Measurements from ENCODE around the gene GABRG3. TPM values are rescaled to one million over a fixed set of nuclear protein-coding genes. Genes with fewer than 3 reads are reported as not detected.

The GABRG3 gene
- polyA plus RNA-seq, 1 donor (not counting 4 experiments of a cell fraction or from before 2014, with no cell fraction given) = not detected

DNA sequence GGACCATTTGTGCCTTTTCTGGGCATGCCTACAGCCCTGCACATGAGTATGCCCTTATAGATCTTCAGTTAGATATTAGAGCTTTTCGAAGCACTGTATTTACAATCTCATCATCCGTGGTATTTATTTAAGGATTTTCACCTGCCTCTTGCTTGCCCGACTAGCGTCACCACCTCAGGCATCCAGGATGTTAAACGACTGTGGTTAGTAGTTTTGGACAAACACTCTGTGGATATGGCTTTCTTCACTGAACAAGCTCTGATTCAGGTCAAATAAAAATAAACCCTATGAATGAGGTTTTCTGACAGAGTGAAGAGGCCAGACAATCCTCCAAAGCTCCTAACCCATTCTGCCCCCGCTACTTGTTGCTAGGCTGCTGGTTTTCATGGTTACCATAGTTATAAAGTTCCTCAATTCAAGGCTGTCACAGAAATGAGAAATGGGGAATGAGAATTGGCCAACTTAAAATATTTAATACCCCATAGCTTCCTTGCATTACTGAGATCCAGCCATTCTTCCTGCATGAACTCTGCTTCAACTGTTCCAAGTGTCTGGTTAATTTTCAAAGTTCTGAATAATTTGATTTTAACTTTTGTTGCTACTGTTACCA is 440.1 kb downstream of the GABRG3 start:
- no peaks in the 10 kb centered on the region for H4K20me1 ChIP-seq (ENCODE audit: control insufficient read depth, extremely low read depth, insufficient read depth, low read length)
- no peak overlapping the region for H3K9ac ChIP-seq (ENCODE audit: control insufficient read depth, extremely low read depth, insufficient read depth, low read length)
- DNase-seq (ENCODE audit: low read depth, low spot score) = no peak
- H3K4me2 ChIP-seq (ENCODE audit: control insufficient read depth, extremely low read depth, insufficient read depth, low read depth, low read length) = no peak overlapping the region
- no peak overlapping the region for H3K4me3 ChIP-seq (ENCODE audit: control insufficient read depth in 2 of 3, extremely low read depth in 1 of 3, insufficient read depth in 2 of 3, low read depth in 1 of 3, low read length in 3 of 3)
- TF ChIP-seq, protein P1, sequence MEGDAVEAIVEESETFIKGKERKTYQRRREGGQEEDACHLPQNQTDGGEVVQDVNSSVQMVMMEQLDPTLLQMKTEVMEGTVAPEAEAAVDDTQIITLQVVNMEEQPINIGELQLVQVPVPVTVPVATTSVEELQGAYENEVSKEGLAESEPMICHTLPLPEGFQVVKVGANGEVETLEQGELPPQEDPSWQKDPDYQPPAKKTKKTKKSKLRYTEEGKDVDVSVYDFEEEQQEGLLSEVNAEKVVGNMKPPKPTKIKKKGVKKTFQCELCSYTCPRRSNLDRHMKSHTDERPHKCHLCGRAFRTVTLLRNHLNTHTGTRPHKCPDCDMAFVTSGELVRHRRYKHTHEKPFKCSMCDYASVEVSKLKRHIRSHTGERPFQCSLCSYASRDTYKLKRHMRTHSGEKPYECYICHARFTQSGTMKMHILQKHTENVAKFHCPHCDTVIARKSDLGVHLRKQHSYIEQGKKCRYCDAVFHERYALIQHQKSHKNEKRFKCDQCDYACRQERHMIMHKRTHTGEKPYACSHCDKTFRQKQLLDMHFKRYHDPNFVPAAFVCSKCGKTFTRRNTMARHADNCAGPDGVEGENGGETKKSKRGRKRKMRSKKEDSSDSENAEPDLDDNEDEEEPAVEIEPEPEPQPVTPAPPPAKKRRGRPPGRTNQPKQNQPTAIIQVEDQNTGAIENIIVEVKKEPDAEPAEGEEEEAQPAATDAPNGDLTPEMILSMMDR (optimal IDR thresholded peaks at IDR 0.05 in 1 of 3, IDR thresholded peaks at IDR 0.05 in 1 of 3, conservative IDR thresholded peaks at IDR 0.05 in 1 of 3; ENCODE audit: extremely low read depth in 1 of 3, insufficient read depth in 2 of 3, low read length in 3 of 3) = no peak
- TF ChIP-seq EZH2 (IDR thresholded peaks at IDR 0.05; ENCODE audit: low read length) = no peak
- H3K79me2 ChIP-seq (ENCODE audit: control insufficient read depth, insufficient read depth, low read length) = no peaks in the 10 kb centered on the region
- H3K9me3 ChIP-seq (ENCODE audit: control insufficient read depth, low read depth, low read length) = no peaks in the 10 kb centered on the region
- H3K27ac ChIP-seq (ENCODE audit: control insufficient read depth, insufficient read depth, low read length) = no peak overlapping the region
- no peaks in the 10 kb centered on the region for H3K9me1 ChIP-seq (ENCODE audit: control insufficient read depth, extremely low read depth, insufficient read depth, low read length)
- no peak overlapping the region for H2AFZ ChIP-seq (ENCODE audit: control insufficient read depth, low read length)
- FAIRE-seq = no peak
- H3K4me1 ChIP-seq (ENCODE audit: control insufficient read depth, extremely low read depth, insufficient read depth, low read length) = no peaks in the 10 kb centered on the region
- no peaks in the 10 kb centered on the region for H3K36me3 ChIP-seq (ENCODE audit: control insufficient read depth in 2 of 2, extremely low read depth in 1 of 2, insufficient read depth in 2 of 2, low read length in 2 of 2)
- dilution Hi-C loops (cut with MboI; ENCODE audit: extremely low pct_ligation_motif_present, low sequenced_read_pairs) = no loop called here
- no peaks in the 10 kb centered on the region for H3K27me3 ChIP-seq (ENCODE audit: control insufficient read depth, extremely low read depth, insufficient read depth, low read length)

GRCh38 chr15:27412415-27412814 is 441.4 kb downstream of the GABRG3 start:
- Histone ChIP-seq H3K27ac (ENCODE audit: control insufficient read depth, insufficient read depth, low read length) (no peak overlapping the region), H3K4me1 (ENCODE audit: control insufficient read depth, extremely low read depth, insufficient read depth, low read length) (no peaks in the 10 kb centered on the region), H3K4me3 (ENCODE audit: control insufficient read depth in 2 of 3, extremely low read depth in 1 of 3, insufficient read depth in 2 of 3, low read depth in 1 of 3, low read length in 3 of 3) (no peak overlapping the region), H4K20me1 (ENCODE audit: control insufficient read depth, extremely low read depth, insufficient read depth, low read length) (no peaks in the 10 kb centered on the region), H3K36me3 (ENCODE audit: control insufficient read depth in 2 of 2, extremely low read depth in 1 of 2, insufficient read depth in 2 of 2, low read length in 2 of 2) (no peaks in the 10 kb centered on the region), H3K9me1 (ENCODE audit: control insufficient read depth, extremely low read depth, insufficient read depth, low read length) (no peaks in the 10 kb centered on the region), H3K9me3 (ENCODE audit: control insufficient read depth, low read depth, low read length) (no peaks in the 10 kb centered on the region), H3K27me3 (ENCODE audit: control insufficient read depth, extremely low read depth, insufficient read depth, low read length) (no peaks in the 10 kb centered on the region), H3K4me2 (ENCODE audit: control insufficient read depth, extremely low read depth, insufficient read depth, low read depth, low read length) (no peak overlapping the region), H3K9ac (ENCODE audit: control insufficient read depth, extremely low read depth, insufficient read depth, low read length) (no peak overlapping the region), H2AFZ (ENCODE audit: control insufficient read depth, low read length) (no peak overlapping the region), H3K79me2 (ENCODE audit: control insufficient read depth, insufficient read depth, low read length) (no peaks in the 10 kb centered on the region)
- TF ChIP-seq EZH2 (IDR thresholded peaks at IDR 0.05; ENCODE audit: low read length) = no peak
- TF ChIP-seq, protein P1 (optimal IDR thresholded peaks at IDR 0.05 in 1 of 3, IDR thresholded peaks at IDR 0.05 in 1 of 3, conservative IDR thresholded peaks at IDR 0.05 in 1 of 3; ENCODE audit: extremely low read depth in 1 of 3, insufficient read depth in 2 of 3, low read length in 3 of 3) = no peak
- DNase-seq (ENCODE audit: low read depth, low spot score) (no peak), FAIRE-seq (no peak)
- dilution Hi-C loops (cut with MboI; ENCODE audit: extremely low pct_ligation_motif_present, low sequenced_read_pairs) = no loop called here
